DOHH2 (cell line): ENCODE measurements around the gene PHAF1.

Experiments used
- EZH2phosphoT487 ChIP-seq: fragments of 200-600 bp; sonication (generic); IDR thresholded peaks from 2 replicates; pipeline ENCODE4 v1.6.1; 2017; ENCODE audit warnings: borderline replicate concordance, mild to moderate bottlenecking, antibody characterized with exemption, low read length, moderate library complexity, mixed read lengths
- TF ChIP-seq, protein P1 (sequence below): fragments of 200-600 bp; sonication (generic); IDR thresholded peaks from one replicate; pipeline ENCODE4 v1.5.1; 2014; ENCODE audit warnings: antibody characterized with exemption, mild to moderate bottlenecking, low read depth, low read length; ENCODE audit not compliant: poor library complexity, severe bottlenecking

DNA sequence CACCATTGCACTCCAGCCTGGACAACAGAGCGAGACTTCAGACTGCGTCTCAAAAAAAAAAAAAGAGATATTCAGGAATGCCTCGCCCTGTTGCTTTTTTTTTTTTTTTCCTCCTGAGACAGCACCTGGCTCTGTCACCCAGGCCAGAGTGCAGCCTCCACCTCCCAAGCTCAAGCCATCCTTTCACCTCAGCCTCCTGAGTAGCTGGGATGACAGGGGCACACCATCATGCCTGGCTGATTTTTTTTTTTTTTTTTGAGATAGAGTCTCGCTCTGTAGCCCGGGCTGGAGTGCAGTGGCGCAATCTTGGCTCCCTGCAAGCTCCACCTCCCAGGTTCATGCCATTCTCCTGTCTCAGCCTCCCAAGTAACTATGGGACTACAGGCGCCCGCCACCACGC, 8.0 kb downstream of the PHAF1 start:
- TF ChIP-seq, protein P1, sequence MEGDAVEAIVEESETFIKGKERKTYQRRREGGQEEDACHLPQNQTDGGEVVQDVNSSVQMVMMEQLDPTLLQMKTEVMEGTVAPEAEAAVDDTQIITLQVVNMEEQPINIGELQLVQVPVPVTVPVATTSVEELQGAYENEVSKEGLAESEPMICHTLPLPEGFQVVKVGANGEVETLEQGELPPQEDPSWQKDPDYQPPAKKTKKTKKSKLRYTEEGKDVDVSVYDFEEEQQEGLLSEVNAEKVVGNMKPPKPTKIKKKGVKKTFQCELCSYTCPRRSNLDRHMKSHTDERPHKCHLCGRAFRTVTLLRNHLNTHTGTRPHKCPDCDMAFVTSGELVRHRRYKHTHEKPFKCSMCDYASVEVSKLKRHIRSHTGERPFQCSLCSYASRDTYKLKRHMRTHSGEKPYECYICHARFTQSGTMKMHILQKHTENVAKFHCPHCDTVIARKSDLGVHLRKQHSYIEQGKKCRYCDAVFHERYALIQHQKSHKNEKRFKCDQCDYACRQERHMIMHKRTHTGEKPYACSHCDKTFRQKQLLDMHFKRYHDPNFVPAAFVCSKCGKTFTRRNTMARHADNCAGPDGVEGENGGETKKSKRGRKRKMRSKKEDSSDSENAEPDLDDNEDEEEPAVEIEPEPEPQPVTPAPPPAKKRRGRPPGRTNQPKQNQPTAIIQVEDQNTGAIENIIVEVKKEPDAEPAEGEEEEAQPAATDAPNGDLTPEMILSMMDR: no peak
- no peak for TF ChIP-seq EZH2phosphoT487
